ENCODE data around the gene LEFTY1. TPM values are rescaled to one million over a fixed set of nuclear protein-coding genes. Genes with fewer than 3 reads are reported as not detected.

Gene LEFTY1
- total RNA-seq, 2 donors from 2014 or later: 0.54 TPM; not detected in 1

DNA sequence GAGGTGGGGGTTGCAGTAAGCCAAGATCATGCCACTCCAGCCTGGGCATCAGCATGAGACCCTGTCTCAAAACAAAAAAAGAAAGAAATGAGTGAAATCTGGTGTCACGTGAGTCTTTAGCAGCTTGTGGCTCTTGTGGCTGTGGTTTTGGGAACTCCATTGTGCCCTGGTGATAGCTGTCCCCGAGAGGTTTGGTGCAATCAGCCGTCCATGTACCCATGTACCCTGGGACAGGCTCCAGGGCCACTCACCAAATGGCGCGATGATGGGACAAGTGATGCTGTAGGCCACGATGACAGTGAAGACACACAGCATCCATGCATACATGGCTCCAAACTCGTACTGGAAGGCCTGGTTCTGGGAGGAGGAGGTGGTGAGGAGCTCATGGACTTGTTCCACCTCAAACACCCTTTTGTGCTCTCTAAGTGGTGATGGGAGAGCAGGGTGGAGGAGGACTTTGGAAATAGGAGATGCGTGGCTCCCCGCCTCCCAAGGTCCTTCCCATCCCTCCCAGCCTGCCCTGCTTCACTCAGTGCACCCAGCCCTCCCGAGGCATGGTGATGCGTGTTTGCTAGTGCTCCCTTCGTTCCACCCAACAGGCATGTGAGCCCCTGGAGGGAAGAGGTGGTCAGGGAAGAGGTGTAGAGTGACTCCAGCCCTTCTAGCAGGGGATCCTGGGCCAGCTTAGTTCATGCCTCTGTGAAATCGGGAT, 36.4 kb downstream of the LEFTY1 start:
- ATAC-seq (no peak), DNase-seq (ENCODE audit: low spot score in 2 of 2) (no peak)
- H3K9me3 Mint-ChIP-seq: no peaks in the 10 kb centered on the region
- H3K27ac Mint-ChIP-seq: peak overlapping the region; percentile 63 to 92
- peaks cover 9 to 59% of the 10 kb centered on the region in 2 donors for H3K36me3 Mint-ChIP-seq

DNA sequence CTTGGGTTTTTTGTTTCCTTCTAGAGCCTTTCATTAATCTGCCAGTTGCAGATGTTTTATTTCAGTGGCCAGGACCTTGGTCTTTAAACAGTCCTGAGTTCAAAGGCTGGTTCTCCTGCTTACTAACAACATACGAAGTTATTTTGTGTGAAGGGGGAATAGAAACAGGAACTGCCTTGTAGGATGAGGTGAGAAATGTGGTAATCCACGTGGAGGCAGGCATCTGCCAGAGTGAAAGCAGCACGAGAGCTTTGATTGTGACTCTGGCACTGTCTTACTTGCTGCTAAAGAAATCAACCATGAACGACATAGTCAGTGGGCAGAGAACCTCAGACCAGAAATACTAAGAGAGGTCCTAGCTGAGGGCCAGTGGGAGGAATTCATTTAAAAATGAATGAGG, 37.1 kb downstream of the LEFTY1 start:
- peak overlapping the region; percentile 63 to 92 for H3K27ac Mint-ChIP-seq
- DNase-seq (ENCODE audit: low spot score in 2 of 2): no peak
- H3K36me3 Mint-ChIP-seq: peaks cover 9 to 58% of the 10 kb centered on the region in 2 donors

DNA sequence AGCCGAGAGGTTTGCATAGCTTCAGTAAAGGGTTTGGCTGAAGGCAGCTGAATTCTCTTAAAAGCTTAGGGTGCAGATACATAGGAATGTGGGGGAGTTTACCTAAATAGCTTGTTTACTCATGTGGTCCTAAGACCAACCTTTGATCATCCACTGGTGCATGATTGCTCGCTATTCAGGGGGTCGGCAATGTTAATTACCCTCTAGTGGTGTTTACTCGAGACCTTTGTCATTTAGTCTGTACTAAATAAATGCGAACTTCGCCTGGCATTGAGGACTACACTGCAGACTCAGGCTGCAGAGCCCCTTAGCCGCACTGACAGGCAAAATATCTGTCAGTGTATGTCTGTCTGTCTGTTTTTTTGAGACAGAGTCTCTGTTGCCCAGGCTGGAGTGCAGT, 38.6 kb downstream of the LEFTY1 start:
- DNase-seq (ENCODE audit: low spot score in 2 of 2) (no peak), ATAC-seq (no peak)
- Mint-ChIP-seq H3K36me3 (peaks cover 9 to 54% of the 10 kb centered on the region in 2 donors), H3K9me3 (no peaks in the 10 kb centered on the region), H3K27ac (peak overlapping the region in 1 of 2 donors; percentile 44)

More for the DNA sequence above, 37.1 kb downstream of the LEFTY1 start:
- peak in 1 of 2 donors; percentile 37 for ATAC-seq
- H3K9me3 Mint-ChIP-seq: no peaks in the 10 kb centered on the region

DNA sequence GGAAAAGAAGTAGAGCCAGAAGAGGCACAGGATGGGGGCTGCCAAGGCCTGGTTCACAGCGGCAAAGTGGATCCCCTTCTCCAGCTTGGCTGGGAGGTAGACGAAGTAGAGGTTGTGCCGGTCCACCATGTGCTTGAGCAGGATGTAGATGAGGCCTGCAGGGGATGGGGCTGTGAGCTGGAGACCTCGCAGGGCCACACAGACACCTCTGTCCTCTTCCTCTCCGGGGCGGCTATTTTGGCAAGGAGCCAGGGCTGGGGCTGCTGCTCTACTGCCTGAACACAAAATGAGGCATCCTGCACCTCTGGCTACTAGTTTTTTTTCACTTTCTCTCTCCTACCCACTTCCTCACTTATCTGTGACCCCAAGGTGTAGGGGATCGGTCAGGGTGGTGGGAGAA, 39.0 kb downstream of the LEFTY1 start:
- H3K36me3 Mint-ChIP-seq: peaks cover 9 to 54% of the 10 kb centered on the region in 2 donors
- H3K9me3 Mint-ChIP-seq: no peaks in the 10 kb centered on the region
- H3K27ac Mint-ChIP-seq: peak overlapping the region in 1 of 2 donors; percentile 82
- peak in 1 of 2 donors; percentile 4 for ATAC-seq
- no peak for DNase-seq (ENCODE audit: low spot score in 2 of 2)

DNA sequence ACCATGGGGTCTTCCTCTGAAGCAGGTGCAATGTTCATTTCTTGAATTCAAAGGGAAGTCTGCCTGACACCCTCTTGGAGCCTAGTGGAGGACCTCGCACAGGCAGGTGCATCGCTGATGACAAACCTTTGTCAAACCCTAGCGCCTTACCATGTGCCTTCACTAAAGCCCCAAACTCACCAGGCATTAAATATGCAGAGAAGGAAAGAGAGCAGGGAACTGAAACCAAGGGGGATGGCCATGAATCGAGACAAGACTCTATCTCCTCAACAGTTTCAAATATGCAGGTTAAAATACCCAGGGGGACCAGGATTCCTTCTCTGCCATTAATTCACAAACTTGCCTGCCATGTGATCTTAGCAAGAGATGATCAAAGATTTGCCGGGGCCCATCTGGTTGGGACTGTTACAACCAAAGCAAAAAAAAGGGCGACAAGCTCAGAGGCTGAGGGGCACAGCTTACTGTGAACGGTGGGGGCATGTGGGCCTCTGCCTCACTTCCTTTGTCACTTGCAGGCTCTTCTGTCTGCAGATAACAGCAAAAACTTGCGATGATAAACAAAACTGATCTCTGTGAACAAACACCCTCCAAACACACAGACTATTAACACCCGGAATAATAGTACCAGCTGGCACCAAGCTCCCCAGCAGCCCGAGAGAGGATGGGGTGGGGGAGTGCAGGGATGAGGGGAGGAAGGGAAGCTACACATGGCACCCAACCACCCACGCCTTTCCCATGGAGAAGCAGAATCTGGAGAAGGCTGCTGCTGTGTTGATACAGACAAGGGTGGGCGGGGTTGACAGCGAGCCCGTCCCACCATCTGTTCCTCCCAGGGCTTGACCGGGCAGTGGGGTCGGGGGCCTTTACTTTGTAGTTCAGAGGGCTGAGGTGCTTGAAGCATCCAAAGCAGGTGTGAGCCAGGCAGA, 40.7 kb downstream of the LEFTY1 start:
- Mint-ChIP-seq H3K27ac (peak overlapping the region; percentile 19 to 80), H3K9me3 (no peaks in the 10 kb centered on the region), H3K36me3 (peaks cover 0 to 43% of the 10 kb centered on the region in 2 donors)
- DNase-seq (ENCODE audit: low spot score in 2 of 2) (no peak), ATAC-seq (no peak)

DNA sequence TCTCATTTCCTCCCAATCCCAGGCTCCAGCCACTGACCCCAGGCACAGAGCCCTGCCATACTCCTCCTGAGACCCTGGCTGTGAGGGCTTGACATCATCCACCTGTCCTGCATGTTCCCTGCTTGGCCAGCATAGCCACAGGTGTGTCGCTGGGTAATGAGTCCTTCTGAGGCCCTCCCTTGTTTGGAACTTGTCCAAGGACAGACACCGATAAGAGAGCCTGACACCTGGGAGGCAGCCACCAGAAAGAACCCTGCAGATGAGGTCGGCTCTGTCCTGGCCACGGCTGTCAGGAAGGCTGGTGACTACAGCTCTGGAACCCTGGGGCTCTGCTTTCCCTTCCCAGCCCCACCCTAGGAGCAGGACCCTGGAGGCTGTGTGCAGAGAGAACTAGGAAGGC, 41.3 kb downstream of the LEFTY1 start:
- Mint-ChIP-seq H3K9me3 (no peaks in the 10 kb centered on the region), H3K36me3 (peaks cover 0 to 41% of the 10 kb centered on the region in 2 donors), H3K27ac (peak overlapping the region; percentile 19 to 80)
- no peak for DNase-seq (ENCODE audit: low spot score in 2 of 2)
- ATAC-seq: no peak

DNA sequence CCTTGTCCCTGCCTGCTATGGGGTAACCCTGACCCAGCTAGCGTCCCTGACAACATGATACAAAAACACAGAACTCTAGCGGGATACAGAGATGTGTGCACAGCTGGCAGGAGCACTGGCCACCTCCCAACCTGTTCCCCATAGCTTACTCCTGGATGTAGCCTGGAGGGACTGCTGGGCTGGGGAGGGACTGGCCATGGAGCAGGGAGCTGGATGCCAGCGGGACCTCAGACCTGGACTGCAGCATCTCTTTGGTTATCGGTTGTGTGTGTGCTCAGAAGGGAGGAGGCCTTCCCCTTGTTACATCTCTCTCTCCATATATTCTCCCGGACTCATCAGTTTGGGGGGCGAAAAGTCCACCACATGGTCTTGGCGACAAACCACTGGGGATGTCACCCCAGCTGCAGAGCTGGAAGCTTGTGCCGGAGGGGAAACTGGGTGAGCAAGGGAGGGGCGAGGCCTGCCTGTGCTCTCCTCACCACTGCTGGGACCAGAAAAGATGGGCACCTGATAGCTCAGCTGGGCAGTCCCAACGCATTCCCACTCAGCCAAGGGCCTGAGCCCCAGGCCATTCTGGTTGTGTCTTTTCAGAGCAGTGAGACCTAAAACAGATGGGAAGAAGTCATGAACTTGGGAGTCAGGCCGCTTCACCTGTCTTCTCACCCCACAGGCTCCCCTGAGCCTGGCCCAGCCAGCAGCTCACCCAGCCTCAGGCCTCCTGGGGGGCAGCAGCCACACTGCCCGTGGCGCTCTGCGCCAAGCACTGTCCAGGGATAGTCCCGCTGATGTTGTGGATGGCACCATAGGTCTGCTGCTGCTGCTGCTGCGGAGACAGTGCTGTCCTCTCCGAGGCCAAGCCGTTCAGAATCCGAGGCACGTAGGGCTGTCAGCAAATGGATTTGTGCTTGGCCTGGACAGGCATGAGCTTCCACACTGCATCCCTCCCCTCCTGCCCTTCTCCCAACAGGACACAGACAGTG, 42.3 kb downstream of the LEFTY1 start:
- H3K36me3 Mint-ChIP-seq: peaks cover 0 to 31% of the 10 kb centered on the region in 2 donors
- no peak for DNase-seq (ENCODE audit: low spot score in 2 of 2)
- no peaks in the 10 kb centered on the region for H3K9me3 Mint-ChIP-seq
- ATAC-seq: no peak
- H3K27ac Mint-ChIP-seq: peak overlapping the region; percentile 36 to 56

DNA sequence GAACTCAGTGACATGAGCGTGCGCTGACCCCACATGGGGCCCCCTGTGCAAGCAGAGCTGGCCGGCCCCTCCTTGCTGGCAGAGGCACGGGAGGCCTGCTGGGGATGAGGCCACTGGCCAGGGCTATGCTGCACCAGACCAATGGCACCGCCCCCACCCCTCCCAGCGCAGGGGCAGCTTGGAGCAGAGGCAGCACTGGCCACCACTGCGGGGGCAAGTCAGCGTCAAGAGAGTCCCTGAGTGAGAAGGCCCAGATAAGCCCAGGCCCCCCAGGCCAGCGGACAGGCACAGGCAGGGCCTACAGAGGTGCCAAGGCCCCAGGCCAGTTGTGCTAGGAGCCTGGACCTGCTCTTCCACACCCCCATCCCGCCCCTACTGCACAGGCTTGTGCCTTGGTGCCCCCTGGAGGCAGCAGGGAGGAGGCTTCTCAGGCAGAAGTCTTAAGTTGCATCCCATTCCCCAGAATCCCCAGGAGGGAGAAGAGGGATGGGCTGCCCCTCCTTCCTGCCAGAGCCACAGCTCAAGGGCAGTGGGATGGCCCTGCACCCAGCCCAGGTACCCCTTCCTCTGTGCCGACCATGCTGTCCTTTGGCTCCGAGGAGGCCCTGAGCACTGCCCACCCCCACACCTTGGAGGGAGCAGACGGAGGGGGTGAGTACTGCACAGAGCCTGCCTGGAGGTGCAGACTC, 43.2 kb downstream of the LEFTY1 start:
- H3K36me3 Mint-ChIP-seq: peaks cover 0 to 24% of the 10 kb centered on the region in 2 donors
- no peaks in the 10 kb centered on the region for H3K9me3 Mint-ChIP-seq
- ATAC-seq (peak; percentile 28 to 47), DNase-seq (ENCODE audit: low spot score in 2 of 2) (peak in 1 of 2 donors; percentile 38)
- peak overlapping the region in 1 of 2 donors; percentile 56 for H3K27ac Mint-ChIP-seq

DNA sequence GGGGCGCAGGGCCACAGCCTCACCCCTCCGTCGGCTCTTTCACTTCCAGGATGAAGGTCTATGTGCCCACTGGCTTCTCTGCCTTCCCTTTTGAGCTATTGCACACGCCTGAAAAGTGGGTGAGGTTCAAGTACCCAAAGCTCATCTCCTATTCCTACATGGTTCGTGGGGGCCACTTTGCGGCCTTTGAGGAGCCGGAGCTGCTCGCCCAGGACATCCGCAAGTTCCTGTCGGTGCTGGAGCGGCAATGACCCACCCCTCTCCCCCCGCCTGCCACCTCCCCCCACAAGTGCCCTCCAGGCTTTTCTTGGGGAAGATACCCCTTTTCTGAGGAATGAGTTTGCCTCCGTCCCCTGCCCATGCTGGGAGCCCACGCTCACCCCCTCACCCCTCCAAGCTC, 43.8 kb downstream of the LEFTY1 start:
- Mint-ChIP-seq H3K9me3 (no peaks in the 10 kb centered on the region), H3K27ac (no peak overlapping the region), H3K36me3 (peaks cover 0 to 19% of the 10 kb centered on the region in 2 donors)
- ATAC-seq (no peak), DNase-seq (ENCODE audit: low spot score in 2 of 2) (no peak)

DNA sequence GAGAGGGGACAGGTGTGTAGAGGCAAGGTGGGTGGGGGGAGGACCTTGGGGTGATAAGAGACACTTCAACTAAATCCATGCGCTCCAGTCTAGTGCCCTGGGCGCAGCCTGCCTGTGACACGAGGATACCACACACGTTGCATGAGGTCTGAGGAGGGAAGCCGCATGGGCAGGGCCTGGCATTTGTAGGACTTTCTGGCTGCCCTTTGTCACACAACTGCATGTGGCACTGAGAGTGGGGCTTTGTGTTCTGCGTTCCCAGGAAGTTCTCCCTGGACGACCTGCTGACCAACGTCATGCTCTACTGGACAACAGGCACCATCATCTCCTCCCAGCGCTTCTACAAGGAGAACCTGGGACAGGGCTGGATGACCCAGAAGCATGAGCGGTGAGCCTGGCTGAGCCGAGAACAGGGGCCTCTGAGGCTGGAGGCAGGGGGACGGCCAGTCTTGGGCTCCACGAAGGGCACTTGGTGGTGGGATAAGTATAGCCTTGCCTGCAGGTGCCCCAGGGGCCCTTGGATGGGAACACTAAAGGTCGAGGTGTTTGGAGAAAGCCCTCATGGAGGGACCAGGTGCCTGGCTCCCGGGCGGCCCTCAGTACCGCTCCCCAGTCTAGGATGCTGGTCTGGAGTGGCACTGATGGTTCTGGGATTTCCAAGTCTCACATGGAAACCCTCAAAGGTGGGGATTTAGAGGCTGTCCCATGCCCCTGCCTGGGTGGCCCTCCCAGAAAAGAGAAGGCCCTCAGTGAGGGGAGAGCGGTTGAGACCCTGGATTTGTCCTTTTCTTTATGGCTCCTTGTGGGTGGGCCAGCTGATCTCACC, 44.5 kb downstream of the LEFTY1 start:
- DNase-seq (ENCODE audit: low spot score in 2 of 2): no peak
- H3K9me3 Mint-ChIP-seq: no peaks in the 10 kb centered on the region

DNA sequence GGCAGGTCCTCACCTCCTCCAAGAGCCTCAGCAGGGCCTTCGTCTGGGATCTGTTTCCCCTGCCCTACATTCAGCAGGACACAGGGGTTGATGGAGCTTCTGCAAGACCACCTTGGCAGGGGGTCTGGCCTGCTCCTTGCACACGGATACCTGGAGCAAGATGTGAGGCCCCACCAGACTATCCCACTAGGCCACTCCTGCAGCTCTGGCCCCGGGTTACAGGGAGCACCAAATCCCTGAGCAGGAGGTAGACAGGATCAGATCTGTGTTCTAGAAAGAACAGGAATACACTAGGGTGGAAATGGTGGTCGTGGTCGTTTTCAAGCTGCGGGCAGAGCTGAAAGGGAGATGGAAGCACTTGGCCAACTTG, 45.5 kb downstream of the LEFTY1 start:
- H3K27ac Mint-ChIP-seq: no peak overlapping the region
- DNase-seq (ENCODE audit: low spot score in 2 of 2): no peak
- no peaks in the 10 kb centered on the region for H3K9me3 Mint-ChIP-seq
- ATAC-seq: no peak
- H3K36me3 Mint-ChIP-seq: peaks cover 0 to 6% of the 10 kb centered on the region in 2 donors

More for the DNA sequence above, 44.5 kb downstream of the LEFTY1 start:
- Mint-ChIP-seq H3K36me3 (peaks cover 0 to 13% of the 10 kb centered on the region in 2 donors), H3K27ac (peak overlapping the region in 1 of 2 donors; percentile 27)
- no peak for ATAC-seq

DNA sequence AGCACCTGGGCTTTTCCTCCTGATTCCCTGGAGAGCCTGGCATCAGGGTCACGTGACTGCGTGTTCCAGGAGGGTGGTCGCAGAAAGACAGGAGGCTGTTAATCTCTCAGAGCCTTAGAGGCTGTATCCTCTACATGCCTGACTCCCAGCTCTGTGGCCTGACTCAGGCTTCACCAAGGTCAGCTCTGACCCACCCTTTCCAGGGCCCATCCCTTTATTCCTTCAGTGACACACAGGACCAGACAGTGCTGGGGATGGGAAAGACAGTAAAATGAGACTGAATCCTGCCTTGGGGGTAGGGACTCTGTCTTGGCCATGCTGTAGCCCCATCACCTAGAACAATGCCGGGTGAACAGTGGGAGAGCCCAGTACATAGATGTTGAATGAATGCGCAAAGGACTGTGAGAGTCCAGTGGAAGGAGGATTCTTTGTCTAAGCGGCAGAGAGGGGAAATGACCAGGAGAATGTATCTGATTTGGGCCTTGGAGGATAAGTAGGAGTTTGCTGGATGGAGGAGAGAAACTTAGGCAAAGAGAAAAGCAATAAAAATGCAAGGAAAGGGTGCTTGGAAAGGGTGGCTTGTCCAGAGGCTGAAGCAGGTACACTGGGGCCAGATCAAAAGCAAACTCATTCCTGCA, 46.0 kb downstream of the LEFTY1 start:
- no peak for ATAC-seq
- Mint-ChIP-seq H3K27ac (peak overlapping the region; percentile 36 to 45), H3K36me3 (peaks cover 0 to 1% of the 10 kb centered on the region in 2 donors), H3K9me3 (no peaks in the 10 kb centered on the region)
- no peak for DNase-seq (ENCODE audit: low spot score in 2 of 2)

DNA sequence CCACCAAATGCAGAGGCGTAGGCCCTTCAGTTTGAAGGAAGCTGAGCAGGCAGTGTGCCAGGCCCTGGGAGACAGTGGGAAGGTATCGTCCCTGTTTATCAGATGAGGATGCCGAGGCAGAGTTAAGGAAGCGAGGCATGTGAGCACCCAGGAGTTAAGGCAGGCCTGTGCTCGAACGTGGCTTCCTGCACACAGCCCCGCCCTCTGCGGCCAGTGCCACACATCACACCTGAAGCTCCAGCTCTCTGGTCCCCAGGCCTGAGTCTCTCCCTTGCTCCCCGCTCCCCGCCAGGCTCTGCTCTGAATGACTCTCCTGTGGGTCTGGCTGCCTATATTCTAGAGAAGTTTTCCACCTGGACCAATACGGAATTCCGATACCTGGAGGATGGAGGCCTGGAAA, 46.9 kb downstream of the LEFTY1 start:
- no peak for DNase-seq (ENCODE audit: low spot score in 2 of 2)
- Mint-ChIP-seq H3K27ac (peak overlapping the region; percentile 29 to 36), H3K9me3 (no peaks in the 10 kb centered on the region), H3K36me3 (no peaks in the 10 kb centered on the region)
- ATAC-seq: peak in 1 of 2 donors; percentile 28

DNA sequence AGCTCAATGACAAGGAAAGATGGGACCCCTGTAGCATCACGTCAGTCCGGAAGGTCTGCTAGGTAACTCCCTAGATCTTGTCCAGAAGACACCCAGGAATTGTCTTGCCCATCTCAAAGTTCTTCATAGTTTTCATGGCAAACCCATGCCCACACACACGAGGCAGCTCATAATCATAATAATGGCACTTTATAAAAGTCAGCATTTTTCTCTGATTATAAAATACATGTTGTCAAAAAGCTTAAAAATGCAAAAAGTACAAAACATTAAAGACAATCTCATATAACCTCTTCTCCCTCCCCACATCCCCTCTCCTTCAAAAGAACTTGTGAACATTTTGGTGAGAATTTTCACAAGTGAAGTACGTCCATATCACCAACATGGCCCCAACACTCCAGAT, 48.2 kb downstream of the LEFTY1 start:
- H3K9me3 Mint-ChIP-seq: no peaks in the 10 kb centered on the region

DNA sequence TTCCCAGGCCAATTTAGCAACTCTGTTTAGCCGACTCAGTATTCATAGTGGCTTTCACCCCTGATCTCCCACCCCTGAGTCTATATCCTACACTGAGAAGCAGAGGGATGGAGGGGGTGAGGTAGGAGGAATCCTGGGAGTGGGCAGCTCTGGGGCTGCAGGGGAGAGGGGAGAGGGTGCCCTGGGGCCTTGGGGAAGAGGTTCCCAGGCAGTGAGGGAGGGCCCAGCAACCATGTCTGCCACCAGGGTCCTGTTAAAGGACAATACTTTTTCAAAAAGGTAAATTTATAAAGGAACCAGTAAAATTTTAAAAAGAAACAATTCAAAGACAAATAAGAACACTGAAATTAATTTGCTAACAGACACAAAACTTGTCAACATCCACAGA, 48.7 kb downstream of the LEFTY1 start:
- Mint-ChIP-seq H3K9me3 (no peaks in the 10 kb centered on the region), H3K27ac (no peak overlapping the region), H3K36me3 (no peaks in the 10 kb centered on the region)
- no peak for ATAC-seq
- no peak for DNase-seq (ENCODE audit: low spot score in 2 of 2)

More for the DNA sequence above, 48.2 kb downstream of the LEFTY1 start:
- DNase-seq (ENCODE audit: low spot score in 2 of 2) (no peak), ATAC-seq (no peak)
- Mint-ChIP-seq H3K27ac (peak overlapping the region in 1 of 2 donors; percentile 67), H3K36me3 (no peaks in the 10 kb centered on the region)
